Retina (tissue), 1 donor: Measurements from ENCODE around the gene BTBD9.
"Not testable (repeated sequence)": the region's sequence is repeated elsewhere in the genome, so short reads cannot be mapped to it uniquely, and the experiment has no call there.

Source experiments
- DNase-seq: peaks from one replicate; pipeline ENCODE4 v3.0.0-alpha.2; 2016

The BTBD9 gene

DNA sequence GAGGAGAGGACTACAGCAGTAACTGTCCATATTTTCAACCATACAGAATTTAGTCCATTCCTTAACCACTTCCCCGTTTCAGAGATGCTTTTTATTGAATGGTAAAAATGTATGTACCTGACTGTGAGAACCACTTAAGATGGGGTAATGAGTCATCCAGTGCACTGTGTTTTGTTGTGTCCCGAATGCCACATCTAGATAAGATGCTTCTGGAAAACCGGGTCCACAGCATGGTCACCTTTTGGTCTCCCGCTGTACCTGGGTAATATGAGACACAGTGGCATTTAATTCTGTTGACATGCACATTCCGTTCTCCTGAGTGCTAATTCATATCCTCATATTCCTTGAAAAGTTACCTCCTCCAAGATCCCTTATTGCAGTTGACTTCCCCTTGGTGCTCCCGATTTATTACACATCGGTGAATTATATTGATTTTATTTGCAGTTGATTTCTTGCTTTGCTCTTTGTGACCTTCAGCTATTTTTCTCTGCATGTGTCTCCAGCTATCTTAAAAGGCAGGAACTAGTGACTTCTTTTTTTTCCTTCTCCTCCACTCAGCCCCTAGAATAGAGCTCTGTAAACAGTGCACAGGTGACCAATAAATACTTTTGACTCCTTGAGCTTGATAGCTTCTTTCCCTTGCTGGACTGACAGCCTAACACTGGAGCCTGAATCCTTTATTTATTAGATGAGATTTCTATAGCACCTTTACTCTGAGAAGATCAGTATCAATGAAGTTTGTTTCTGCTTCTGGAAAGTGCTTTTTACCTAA, 505.6 kb downstream of the BTBD9 start:
- no peak for DNase-seq

- no peak for DNase-seq
These were observed 508.2 kb downstream of the BTBD9 start for GRCh38 chr6:38131527-38131965.

- no peak for DNase-seq
These were observed 512.4 kb downstream of the BTBD9 start for GRCh38 chr6:38127284-38127683.

- DNase-seq = not testable (repeated sequence)
These were observed 515.4 kb downstream of the BTBD9 start for GRCh38 chr6:38124224-38124926.

- DNase-seq = no peak
These were observed 520.2 kb downstream of the BTBD9 start for GRCh38 chr6:38119516-38119915.

- DNase-seq = no peak
These were observed 520.9 kb downstream of the BTBD9 start for GRCh38 chr6:38118791-38119365.
